GM12878 (cell line): ENCODE measurements around the gene GRK5. TPM values are rescaled to one million over a fixed set of nuclear protein-coding genes. Genes with fewer than 3 reads are reported as not detected.

Experiments
- ATAC-seq: fragments of 200-7000 bp; cut with Tn5 transposase; 3 replicates; pipeline ENCODE4 v1.9.1; 2020; ENCODE audit warnings: mild to moderate bottlenecking, moderate library complexity
- BruUV-seq: library from RNA; stranded (reverse); fragments of 400-500 nt; replicated peaks from 2 replicates; lab custom pipeline; 2021; lab: Mats Ljungman, UMichigan
- CTCF ChIA-PET: fragments of 300-600 bp; sonication (Branson Sonifier 250); formaldehyde crosslinking; extraction: SDS; loops from one replicate; lab custom pipeline; 2021; ENCODE audit warnings: inconsistent platforms; lab: Yijun Ruan, JAX
- POLR2A ChIA-PET: fragments of 350-600 bp; formaldehyde crosslinking; extraction: SDS; loops from one replicate; lab custom pipeline; 2021; ENCODE audit warnings: inconsistent platforms; lab: Charles Lee
- RAD21 ChIA-PET: fragments of 300-600 bp; sonication (Branson Sonifier 250); formaldehyde crosslinking; loops from one replicate; lab custom pipeline; 2023; ENCODE audit warnings: antibody characterized with exemption; ENCODE audit not compliant: unreplicated experiment; lab: Charles Lee
- SMC1A ChIA-PET: fragments of 300-600 bp; sonication (Branson Sonifier 250); formaldehyde crosslinking; loops from one replicate; lab custom pipeline; 2023; ENCODE audit not compliant: unreplicated experiment, uncharacterized antibody; lab: Charles Lee
- DNase-seq: peaks from one replicate; pipeline ENCODE4 v3.0.0-alpha.2; 2011; ENCODE audit warnings: low read depth, low spot score
- FAIRE-seq: peaks from 3 replicates; lab custom pipeline; 2011; peaks lifted over from hg19 to GRCh38; lab: Jason Lieb, UNC
- H2AFZ ChIP-seq: 2 replicates; pipeline ENCODE4 v1.6.0; 2011; ENCODE audit warnings: low read depth, low read length, control low read depth; ENCODE audit not compliant: control insufficient read depth
- H3K27ac ChIP-seq: 2 replicates; pipeline ENCODE4 v1.5.1; 2011; ENCODE audit warnings: control low read depth; ENCODE audit not compliant: control insufficient read depth, insufficient read depth
- H3K27me3 ChIP-seq, 2 experiments: replicated peaks in 1 of 2; 2 replicates each; pipeline versions ENCODE4 v1.6.0 to v1.6.1; 2011; ENCODE audit warnings: low read length in 1 of 2; ENCODE audit not compliant: control insufficient read depth in 2 of 2, insufficient read depth in 2 of 2
- H3K36me3 ChIP-seq, 2 experiments: 2 replicates each; pipeline ENCODE4 v1.5.1; 2011; ENCODE audit warnings: low read length in 1 of 2; ENCODE audit not compliant: control insufficient read depth in 2 of 2, insufficient read depth in 2 of 2
- H3K4me1 ChIP-seq: 2 replicates; pipeline ENCODE4 v1.6.1; 2011; ENCODE audit warnings: mild to moderate bottlenecking, low read length, moderate library complexity, mixed read lengths; ENCODE audit not compliant: control insufficient read depth, insufficient read depth
- H3K4me2 ChIP-seq: 2 replicates; pipeline ENCODE4 v1.6.0; 2011; ENCODE audit warnings: control low read depth; ENCODE audit not compliant: control insufficient read depth, insufficient read depth
- H3K4me3 ChIP-seq: fragments of 200-600 bp; sonication (generic); 2 replicates; pipeline ENCODE4 v1.5.1; 2016
- H3K79me2 ChIP-seq: 2 replicates; pipeline ENCODE4 v1.6.0; 2011; ENCODE audit warnings: low read length; ENCODE audit not compliant: control insufficient read depth, insufficient read depth
- H3K9ac ChIP-seq: 2 replicates; pipeline ENCODE4 v1.8.0; 2011; ENCODE audit warnings: low read length, control low read depth, mixed read lengths; ENCODE audit not compliant: control insufficient read depth, insufficient read depth
- H3K9me3 ChIP-seq: replicated peaks from 3 replicates; pipeline ENCODE4 v1.5.1; 2011; ENCODE audit warnings: mild to moderate bottlenecking, low read length; ENCODE audit not compliant: control insufficient read depth, insufficient read depth
- H4K20me1 ChIP-seq: 2 replicates; pipeline ENCODE4 v1.6.0; 2011; ENCODE audit not compliant: control insufficient read depth, insufficient read depth
- PAX8 ChIP-seq: fragments of 450-650 bp; IDR thresholded peaks from 2 replicates; pipeline ENCODE4 v1.6.1; 2017; ENCODE audit warnings: mild to moderate bottlenecking, moderate library complexity
- RCOR1 ChIP-seq: conservative IDR thresholded peaks from 2 replicates; pipeline ENCODE4 v1.6.1; 2012; ENCODE audit warnings: low read depth, low read length, improper control_type of control experiment
- SMAD5 ChIP-seq: IDR thresholded peaks from 2 replicates; pipeline ENCODE4 v1.6.1; 2016; ENCODE audit warnings: antibody characterized with exemption, low read depth
- WGBS: methylation state at CpG from one replicate; pipeline ENCODE4 v1.1.6; 2016; ENCODE audit warnings: low lambda C conversion rate; ENCODE audit not compliant: insufficient replicate concordance, insufficient coverage; ENCODE audit errors: missing lambda C conversion rate; 5-methylcytosine and 5-hydroxymethylcytosine counted together
- in situ Hi-C: fragments of 300-500 bp; cut with MboI; formaldehyde crosslinking; loops from 9 replicates; pipeline ENCODE4 v1.14.3; 2018; ENCODE audit warnings: mixed read lengths
- intact Hi-C: fragments of 100-400 bp; cut with micrococcal nuclease; formaldehyde crosslinking; loops from one replicate; pipeline ENCODE4 v1.14.2; 2022; ENCODE audit not compliant: unreplicated experiment
- polyA plus RNA-seq, 11 experiments: library from polyadenylated mRNA; depleted of rRNA in 4 of 11; unstranded in 6 of 11; stranded (reverse) in 5 of 11; fragments of >200 nt; fragmentation: Nextera tagmentation in 4 of 11; fragmentation: Illumina TruSeq in 1 of 11; extraction: Ambion mirVana in 4 of 11; extraction: Trizol in 1 of 11; gene quantifications; 1 replicate in 1 of 11; 2 replicates in 10 of 11; pipeline versions ENCODE4 v1.2.1 to v1.2.3, GENCODE V29; 2011 to 2016; ENCODE audit warnings: inconsistent platforms in 2 of 11, missing spikeins in 2 of 11, low read depth in 1 of 11
- total RNA-seq, 4 experiments: library from RNA; depleted of rRNA in 3 of 4; stranded (reverse); fragments of >200 nt in 3 of 4; fragmentation: Illumina TruSeq in 1 of 4; extraction: Trizol in 1 of 4; gene quantifications; 2 replicates each; pipeline versions ENCODE4 v1.2.1 to v1.2.3, GENCODE V29; 2013 to 2021

Gene GRK5
- total and polyA plus RNA-seq, 10 of the 15 experiments (the other 5 are each of a cell fraction or from before 2014, with no cell fraction given) = 0.11 to 22.1 (median 10.0) TPM

DNA sequence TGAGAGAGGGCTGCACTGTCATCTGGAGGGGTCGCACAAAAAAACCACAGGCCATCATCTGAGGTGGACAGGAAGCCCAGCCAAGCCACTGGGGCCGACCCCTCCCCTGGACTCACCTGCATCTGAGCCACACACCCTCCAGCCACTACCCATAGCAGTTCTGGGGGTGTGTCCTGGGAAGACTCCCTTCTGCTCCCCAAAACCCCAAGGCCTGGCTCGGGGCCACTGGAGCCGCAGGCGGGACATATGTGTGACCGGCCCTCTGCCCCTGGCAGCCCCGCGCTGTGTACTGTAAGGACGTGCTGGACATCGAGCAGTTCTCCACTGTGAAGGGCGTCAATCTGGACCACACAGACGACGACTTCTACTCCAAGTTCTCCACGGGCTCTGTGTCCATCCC lies 245.0 kb downstream of the GRK5 start:
- no peak overlapping the region for H2AFZ ChIP-seq
- peaks cover 19% of the 10 kb centered on the region for H3K4me1 ChIP-seq
- CTCF ChIA-PET = no interaction called here
- SMC1A ChIA-PET = interaction anchor here (0.6 kb wide), 1 partner anchor 92 kb away, joined by 3 read pairs; no protein-coding TSS in a partner anchor
- WGBS = 98% methylated on average over 13 of the region's 14 CpGs
- intact Hi-C loops (no loop called here), in situ Hi-C loops (no loop called here)
- peaks cover 0 to 5% of the 10 kb centered on the region in 2 experiments; a peak in 1 of 4 replicates for H3K36me3 ChIP-seq
- no peaks in the 10 kb centered on the region for H3K9me3 ChIP-seq
- H3K4me3 ChIP-seq = no peak overlapping the region
- H3K27me3 ChIP-seq = no peaks in the 10 kb centered on the region
- POLR2A ChIA-PET = no interaction called here
- H3K79me2 ChIP-seq = no peaks in the 10 kb centered on the region
- no peaks in the 10 kb centered on the region for H4K20me1 ChIP-seq
- H3K27ac ChIP-seq = no peak overlapping the region
- FAIRE-seq (no peak), DNase-seq (no peak), ATAC-seq (no peak)
- no peak overlapping the region for H3K9ac ChIP-seq
- no peak overlapping the region for H3K4me2 ChIP-seq
- TF ChIP-seq SMAD5 = no peak
- RAD21 ChIA-PET = no interaction called here
- BruUV-seq = no TSS peak

DNA sequence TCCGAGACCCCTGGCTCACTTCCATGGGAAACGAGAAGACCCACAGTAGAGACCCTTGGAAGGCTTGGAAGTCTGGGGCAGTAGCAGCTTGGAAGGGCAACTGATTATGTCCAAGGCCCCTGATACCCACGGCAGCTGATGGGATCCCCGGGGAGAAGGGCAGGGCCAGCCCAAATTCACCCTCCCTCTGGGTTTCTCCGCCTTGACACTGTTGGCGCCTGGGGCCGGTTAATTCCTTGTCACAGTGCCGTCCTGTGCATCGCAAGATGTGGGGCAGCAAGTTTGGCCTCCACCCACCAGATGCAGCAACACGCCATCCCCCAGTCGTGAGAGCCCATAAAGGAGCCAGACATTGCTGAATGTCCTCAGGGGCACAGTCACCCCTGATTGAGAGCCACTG lies 245.9 kb downstream of the GRK5 start:
- intact Hi-C loops = no loop called here
- WGBS = 98% methylated on average over 11 of the region's 11 CpGs

More for the DNA sequence above, 245.9 kb downstream of the GRK5 start:
- Histone ChIP-seq H3K79me2 (no peaks in the 10 kb centered on the region), H3K9ac (no peak overlapping the region), H3K27ac (no peak overlapping the region), H3K9me3 (no peaks in the 10 kb centered on the region), H3K4me2 (no peak overlapping the region), H3K36me3 (peaks cover 0 to 3% of the 10 kb centered on the region in 2 experiments; a peak in 1 of 4 replicates), H3K4me1 (peaks cover 19% of the 10 kb centered on the region), H2AFZ (no peak overlapping the region), H3K27me3 (no peaks in the 10 kb centered on the region), H3K4me3 (no peak overlapping the region), H4K20me1 (no peaks in the 10 kb centered on the region)
- TF ChIP-seq PAX8 = no peak
- TF ChIP-seq RCOR1 = no peak
- BruUV-seq = no TSS peak
- SMC1A ChIA-PET = interaction anchor here (0.6 kb wide), 1 partner anchor 714 kb away, joined by 4 read pairs; no protein-coding TSS in a partner anchor
- in situ Hi-C loops = no loop called here
- POLR2A ChIA-PET = no interaction called here
- CTCF ChIA-PET = interaction anchor here (1.0 kb wide), 1 partner anchor 244 kb away, joined by 3 read pairs; no protein-coding TSS in a partner anchor
- DNase-seq = no peak
- ATAC-seq = no peak
- no peak for FAIRE-seq
- RAD21 ChIA-PET = no interaction called here
